ENCODE data around the gene PTEN. TPM values are rescaled to one million over a fixed set of nuclear protein-coding genes. Genes with fewer than 3 reads are reported as not detected.
"Not testable (repeated sequence)": the region's sequence is repeated elsewhere in the genome, so short reads cannot be mapped to it uniquely, and the experiment has no call there.

The PTEN gene
- total RNA-seq, 1 donor from 2014 or later, result 121 TPM

- no peaks in the 10 kb centered on the region for H3K27me3 ChIP-seq
- intact Hi-C loops (cut with DNase I), result no loop called here
- TF ChIP-seq POLR2A (IDR thresholded peaks at IDR 0.05), result no peak
- TF ChIP-seq POLR2AphosphoS5 (IDR thresholded peaks at IDR 0.05; ENCODE audit: insufficient read depth in 1 of 2, low read depth in 1 of 2), result no peak
- TF ChIP-seq CTCF (IDR thresholded peaks at IDR 0.05), result no peak
- DNase-seq (ENCODE audit: extremely low spot score in 2 of 2), result no peak
- no peaks in the 10 kb centered on the region for H3K9me3 ChIP-seq
- peaks cover 29% of the 10 kb centered on the region for H3K4me1 ChIP-seq
- peak overlapping the region; percentile 83 to 85 for H3K4me3 ChIP-seq
- H3K36me3 ChIP-seq, result no peaks in the 10 kb centered on the region
- peak overlapping the region; percentile 79 for H3K27ac ChIP-seq
Measured at GRCh38 chr10:87818505-87819288, 44.7 kb upstream of the PTEN start.

GRCh38 chr10:87819289-87819585, 44.2 kb upstream of the PTEN start:
- Histone ChIP-seq H3K36me3 (no peaks in the 10 kb centered on the region), H3K9me3 (no peaks in the 10 kb centered on the region), H3K4me3 (no peak overlapping the region), H3K27ac (no peak overlapping the region), H3K27me3 (no peaks in the 10 kb centered on the region), H3K4me1 (peaks cover 29% of the 10 kb centered on the region)
- intact Hi-C loops (cut with DNase I), result no loop called here
- DNase-seq (ENCODE audit: extremely low spot score in 2 of 2), result no peak
- no peak for TF ChIP-seq CTCF (IDR thresholded peaks at IDR 0.05)
- TF ChIP-seq POLR2A (IDR thresholded peaks at IDR 0.05), result no peak
- no peak for TF ChIP-seq POLR2AphosphoS5 (IDR thresholded peaks at IDR 0.05; ENCODE audit: insufficient read depth in 1 of 2, low read depth in 1 of 2)

- no peak for TF ChIP-seq CTCF (IDR thresholded peaks at IDR 0.05)
- no peak for TF ChIP-seq POLR2AphosphoS5 (IDR thresholded peaks at IDR 0.05; ENCODE audit: insufficient read depth in 1 of 2, low read depth in 1 of 2)
- no peak for TF ChIP-seq POLR2A (IDR thresholded peaks at IDR 0.05)
- no peaks in the 10 kb centered on the region for H3K36me3 ChIP-seq
- DNase-seq (ENCODE audit: extremely low spot score in 2 of 2), result no peak
- H3K9me3 ChIP-seq, result no peaks in the 10 kb centered on the region
- no peak overlapping the region for H3K27ac ChIP-seq
- H3K4me1 ChIP-seq, result no peaks in the 10 kb centered on the region
- H3K27me3 ChIP-seq, result no peaks in the 10 kb centered on the region
- no peak overlapping the region for H3K4me3 ChIP-seq
- intact Hi-C loops (cut with DNase I), result no loop called here
Measured at GRCh38 chr10:87826653-87827052, 36.8 kb upstream of the PTEN start.

GRCh38 chr10:87827681-87828080, 35.7 kb upstream of the PTEN start:
- H3K36me3 ChIP-seq, result no peaks in the 10 kb centered on the region
- no peaks in the 10 kb centered on the region for H3K9me3 ChIP-seq
- no peaks in the 10 kb centered on the region for H3K27me3 ChIP-seq
- intact Hi-C loops (cut with DNase I), result no loop called here
- no peak overlapping the region for H3K4me3 ChIP-seq
- no peak overlapping the region for H3K27ac ChIP-seq
- DNase-seq (ENCODE audit: extremely low spot score in 2 of 2), result no peak
- TF ChIP-seq POLR2A (IDR thresholded peaks at IDR 0.05) (no peak), CTCF (IDR thresholded peaks at IDR 0.05) (no peak), POLR2AphosphoS5 (IDR thresholded peaks at IDR 0.05; ENCODE audit: insufficient read depth in 1 of 2, low read depth in 1 of 2) (no peak)
- H3K4me1 ChIP-seq, result no peaks in the 10 kb centered on the region

- H3K27me3 ChIP-seq; H3K27ac ChIP-seq; intact Hi-C loops (cut with DNase I); DNase-seq (ENCODE audit: extremely low spot score in 2 of 2); H3K9me3 ChIP-seq; H3K36me3 ChIP-seq; H3K4me1 ChIP-seq; H3K4me3 ChIP-seq: not testable (repeated sequence)
Measured at GRCh38 chr10:87829051-87829450, 34.4 kb upstream of the PTEN start.
